NCI-H128 (cell line): Measurements from ENCODE around the gene PLA2G4F.

Source experiments
- DNase-seq: peaks from one replicate; lab custom pipeline; 2025; ENCODE audit not compliant: unreplicated experiment; lab: John Stamatoyannopoulos, UW

PLA2G4F gene

DNA sequence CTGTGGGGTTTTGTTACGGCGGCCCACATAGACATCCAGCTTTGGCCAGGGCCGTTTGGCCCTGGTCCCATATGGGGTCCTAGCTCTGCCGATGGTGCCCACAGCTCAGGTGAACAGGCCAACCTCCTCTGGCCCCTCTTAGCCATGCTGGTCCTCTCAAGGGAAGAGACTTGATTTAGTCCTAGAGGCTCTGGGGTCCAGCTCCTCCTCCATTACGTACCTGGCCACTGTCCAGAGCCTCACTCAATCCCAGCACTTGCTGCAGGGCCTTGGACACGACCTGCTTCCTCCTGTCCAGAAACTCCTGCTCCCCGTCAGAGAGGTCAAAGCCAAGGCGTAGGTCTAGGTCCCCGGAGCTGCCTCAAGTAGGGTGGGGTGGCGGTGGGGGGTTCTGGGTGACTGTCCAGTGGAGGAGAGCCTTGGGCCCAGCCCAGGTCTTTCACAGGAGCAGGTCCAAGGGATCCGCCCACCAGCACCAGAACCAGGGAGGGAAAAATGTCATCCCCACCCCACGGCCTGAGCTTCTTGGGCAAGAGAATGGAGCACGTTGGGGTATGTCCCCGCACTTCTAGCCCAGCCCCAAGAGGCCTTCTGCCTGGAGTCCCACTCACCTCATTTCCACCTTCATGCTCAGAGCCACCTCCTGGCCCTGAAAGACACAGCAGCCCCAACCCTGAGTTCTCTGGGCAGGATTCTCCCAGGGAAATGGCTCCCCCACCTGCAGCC lies 6.8 kb downstream of the PLA2G4F start:
- DNase-seq = no peak

GRCh38 chr15:42148808-42149492 lies 7.5 kb downstream of the PLA2G4F start:
- DNase-seq = no peak

DNA sequence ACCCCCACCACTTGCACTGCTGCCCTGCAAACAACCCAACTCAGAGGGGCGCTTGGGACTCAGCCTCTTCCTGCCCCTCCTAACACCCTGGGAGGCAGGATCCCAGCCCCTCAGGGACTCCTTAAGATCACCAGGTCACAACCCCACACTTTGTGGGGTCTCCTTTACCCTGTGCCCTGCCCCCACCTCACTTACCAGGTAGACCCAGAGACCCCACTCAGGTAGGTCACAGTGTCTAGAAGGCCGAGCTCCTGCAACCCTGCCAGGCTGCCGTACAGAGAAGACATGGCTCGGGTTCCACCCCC lies 9.1 kb downstream of the PLA2G4F start:
- no peak for DNase-seq

DNA sequence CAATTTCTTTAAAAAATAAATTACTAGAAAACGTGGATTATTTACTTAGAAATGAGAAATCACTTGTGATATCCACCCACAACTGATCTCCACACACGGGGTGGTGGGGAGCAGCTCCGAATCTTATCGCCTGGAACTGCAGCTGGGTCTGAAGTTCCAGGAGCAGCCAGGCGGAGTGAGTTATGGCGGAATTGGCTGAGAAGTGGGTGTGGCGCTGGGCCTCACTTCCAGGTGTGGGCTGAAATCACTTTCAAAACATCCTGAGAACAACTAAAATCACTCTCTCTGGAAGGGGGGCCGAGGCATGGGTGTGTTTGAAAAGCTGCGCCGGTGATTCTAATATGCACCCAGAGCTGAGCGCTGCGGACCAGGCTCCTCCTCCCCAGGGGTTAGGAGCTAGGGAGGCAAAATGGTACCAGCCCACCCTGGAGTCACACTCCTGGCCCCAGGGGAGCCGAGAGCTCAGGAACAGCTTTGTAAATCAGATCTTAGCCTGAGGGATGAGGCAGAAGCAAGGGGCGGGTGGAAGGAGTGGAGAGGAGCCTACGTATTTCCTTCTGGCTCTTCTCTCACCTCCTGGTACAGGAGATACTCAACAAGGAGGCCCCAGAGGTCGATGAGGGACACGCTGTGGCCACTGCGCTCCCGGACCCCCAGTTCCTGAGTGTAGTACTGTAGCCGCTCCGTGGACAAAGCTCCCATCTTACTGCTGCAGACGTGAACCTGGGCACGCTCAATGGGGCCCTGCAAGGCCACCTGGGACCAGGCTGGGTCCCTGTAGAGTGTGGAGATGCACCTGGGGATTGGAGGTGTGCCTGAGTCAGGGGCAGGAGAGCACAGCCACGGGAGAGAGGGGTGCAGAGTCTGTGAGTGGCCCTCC lies 9.6 kb downstream of the PLA2G4F start:
- DNase-seq = no peak

- no peak for DNase-seq
These were observed 10.6 kb downstream of the PLA2G4F start for GRCh38 chr15:42145546-42146455.

- DNase-seq = no peak
These were observed 11.5 kb downstream of the PLA2G4F start for GRCh38 chr15:42144841-42145375.

DNA sequence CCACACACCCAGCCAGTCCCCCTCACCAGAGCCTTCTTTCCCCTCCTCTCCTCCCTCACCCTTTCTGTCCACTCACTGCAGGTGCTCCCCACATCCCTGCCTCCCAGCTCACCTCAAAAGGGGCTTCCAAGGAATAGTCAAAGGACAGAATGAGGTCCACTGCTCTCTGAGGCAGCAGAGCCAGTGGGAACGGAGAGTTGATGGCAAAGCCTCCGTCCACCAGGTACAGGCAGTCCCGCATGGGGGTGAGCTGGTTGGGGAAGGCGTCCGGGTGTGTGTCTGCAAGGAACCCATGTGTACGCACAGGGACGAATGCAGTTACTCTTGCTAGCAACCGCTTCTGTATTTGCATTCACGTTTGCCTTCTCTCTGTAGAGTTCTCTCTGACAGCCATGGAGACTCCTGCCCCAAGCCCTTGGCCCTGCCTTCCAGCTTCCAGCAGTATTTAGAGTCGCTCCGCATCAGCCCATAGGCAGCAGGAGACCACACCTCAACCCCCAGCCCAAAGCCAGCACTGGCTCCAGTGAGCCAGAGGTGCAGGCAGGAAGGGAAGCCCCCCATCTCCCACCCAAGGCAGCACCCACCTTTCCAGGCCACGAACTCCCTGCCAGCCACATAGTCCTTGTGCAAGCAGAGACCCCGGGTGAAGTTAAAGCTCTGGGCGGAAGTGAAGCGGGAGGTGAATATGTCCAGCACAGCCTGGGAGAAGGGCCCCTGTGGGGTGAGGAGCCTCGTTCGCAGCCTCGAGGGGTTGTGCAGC lies 12.4 kb downstream of the PLA2G4F start:
- no peak for DNase-seq

GRCh38 chr15:42143356-42143755 lies 13.1 kb downstream of the PLA2G4F start:
- DNase-seq = no peak

- DNase-seq = no peak
These were observed 14.4 kb downstream of the PLA2G4F start for GRCh38 chr15:42141795-42142667.

GRCh38 chr15:42141246-42141645 lies 15.2 kb downstream of the PLA2G4F start:
- DNase-seq = no peak

DNA sequence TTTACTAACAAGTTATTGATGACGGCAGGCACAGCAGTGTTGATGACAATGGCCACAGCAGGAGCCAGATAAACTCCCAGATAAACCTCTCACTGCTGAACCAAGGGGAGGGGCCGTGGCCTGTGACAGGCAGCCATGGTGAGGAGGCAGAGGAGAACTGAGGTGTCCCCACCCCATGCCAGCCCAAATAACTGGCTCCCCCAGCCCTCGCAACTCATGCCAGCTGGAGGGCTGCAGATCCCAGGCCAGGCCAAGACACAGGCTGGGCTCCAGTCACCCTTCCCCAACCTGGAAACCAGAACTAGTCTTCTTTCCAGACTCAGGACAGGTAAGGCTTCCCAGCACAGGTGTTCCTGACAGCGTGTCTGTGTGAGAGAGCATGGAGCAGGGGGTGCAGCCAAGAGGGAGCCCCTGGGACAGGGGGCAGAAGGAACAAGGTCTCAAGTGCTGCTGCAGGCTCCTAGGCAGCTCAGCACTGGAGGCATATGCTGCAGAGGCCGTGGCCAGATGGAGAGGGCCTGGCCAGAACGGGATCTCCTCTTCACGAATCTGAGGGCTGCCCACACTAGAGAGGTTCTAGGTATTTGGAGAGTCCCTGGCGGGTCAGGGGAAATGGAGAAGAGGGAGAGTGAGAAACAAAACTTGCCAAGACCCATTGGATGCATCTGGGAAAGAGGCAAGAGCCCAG lies 15.9 kb downstream of the PLA2G4F start:
- no peak for DNase-seq

DNA sequence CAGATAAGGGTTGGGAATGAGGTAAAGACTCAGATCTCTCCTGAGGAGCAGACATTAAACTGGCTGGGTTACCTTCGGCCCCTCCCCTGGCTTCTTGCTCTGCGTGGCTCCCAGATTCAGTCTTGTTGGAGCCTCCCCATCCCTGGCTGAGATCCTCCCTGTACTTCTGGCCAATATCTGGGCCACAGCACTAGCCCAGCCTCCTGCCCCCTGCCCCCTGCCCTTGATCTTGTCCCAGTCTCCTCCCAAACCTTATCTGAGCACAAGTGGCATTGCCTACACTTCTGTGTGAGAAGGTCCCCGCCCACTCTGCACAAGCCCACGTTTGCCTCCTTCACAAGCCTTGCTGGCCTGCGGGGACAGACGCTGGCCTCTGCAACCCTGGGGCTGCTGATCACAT lies 16.8 kb downstream of the PLA2G4F start:
- no peak for DNase-seq

DNA sequence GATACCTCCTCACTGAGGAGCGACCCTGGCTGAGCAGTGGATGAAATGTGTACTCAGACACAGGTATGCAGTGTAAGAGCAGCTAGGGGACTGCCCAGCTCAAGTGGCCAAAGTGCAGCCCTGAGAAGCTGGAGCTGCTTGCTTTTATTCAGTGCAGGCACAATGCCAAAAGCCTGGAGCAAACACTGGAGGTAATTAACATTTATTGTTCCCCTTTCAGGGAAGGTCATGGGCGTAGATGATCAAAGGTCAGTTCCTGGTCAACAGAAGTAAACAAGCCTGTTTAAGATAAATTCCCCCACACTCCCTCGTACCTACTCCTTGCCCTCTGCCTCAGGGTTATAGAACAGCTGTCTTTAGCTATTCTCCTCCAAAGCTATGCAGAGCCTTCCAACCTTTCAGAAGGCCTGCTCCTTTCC lies 17.5 kb downstream of the PLA2G4F start:
- no peak for DNase-seq

- no peak for DNase-seq
These were observed 18.0 kb downstream of the PLA2G4F start for GRCh38 chr15:42138411-42138810.

- DNase-seq = no peak
These were observed 18.8 kb downstream of the PLA2G4F start for GRCh38 chr15:42137461-42138261.

- DNase-seq = no peak
These were observed 19.9 kb downstream of the PLA2G4F start for GRCh38 chr15:42136513-42136912.

DNA sequence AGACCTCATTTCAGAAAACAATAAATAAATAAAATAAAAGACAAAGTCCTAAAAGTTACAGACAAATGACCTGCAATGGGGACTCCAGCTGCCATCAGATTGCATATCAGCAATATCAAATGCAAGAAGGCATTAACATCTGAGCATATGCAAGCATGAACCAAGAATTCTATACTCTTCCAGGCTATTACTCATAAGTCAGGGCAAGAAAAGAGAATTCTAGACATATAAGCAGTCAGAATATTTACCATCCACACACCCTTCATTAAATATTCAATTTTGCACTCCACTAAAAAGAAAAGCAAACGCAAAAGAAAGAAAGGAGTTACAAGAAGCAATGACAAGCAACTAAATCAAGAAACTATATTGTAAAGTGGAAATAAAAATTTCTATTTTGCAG lies 21.1 kb downstream of the PLA2G4F start:
- DNase-seq = no peak
